OCI-LY1 (cell line): ENCODE data around the gene USP44.

Experiments
- H2AFZ ChIP-seq: fragments of 200-600 bp; sonication (generic), shearing (Covaris generic); 2 replicates; pipeline ENCODE4 v1.6.0; 2014; ENCODE audit warnings: antibody characterized with exemption, mild to moderate bottlenecking, low read length
- H3F3A ChIP-seq: fragments of 200-600 bp; sonication (generic), shearing (Covaris generic); 2 replicates; pipeline ENCODE4 v1.6.0; 2014; ENCODE audit warnings: mild to moderate bottlenecking, antibody characterized with exemption, low read length, moderate library complexity; ENCODE audit not compliant: insufficient read depth
- H3K27ac ChIP-seq: fragments of 200-600 bp; sonication (generic); 2 replicates; pipeline ENCODE4 v1.5.1; 2014; ENCODE audit warnings: low read length, mixed run types, mild to moderate bottlenecking, low read depth; ENCODE audit not compliant: poor library complexity, severe bottlenecking
- H3K27me3 ChIP-seq: fragments of 200-600 bp; sonication (generic); 2 replicates; pipeline ENCODE4 v1.6.0; 2014; ENCODE audit warnings: antibody characterized with exemption, mild to moderate bottlenecking, low read length, moderate library complexity; ENCODE audit not compliant: insufficient read depth
- H3K36me3 ChIP-seq: fragments of 200-600 bp; sonication (generic); 2 replicates; pipeline ENCODE4 v1.6.1; 2014; ENCODE audit warnings: mild to moderate bottlenecking, antibody characterized with exemption, low read length, moderate library complexity, mixed read lengths; ENCODE audit not compliant: insufficient read depth
- H3K4me1 ChIP-seq: fragments of 200-600 bp; sonication (generic); 2 replicates; pipeline ENCODE4 v1.5.1; 2014; ENCODE audit warnings: mild to moderate bottlenecking, low read length, moderate library complexity; ENCODE audit not compliant: insufficient read depth, severe bottlenecking
- H3K4me2 ChIP-seq: fragments of 200-600 bp; sonication (generic), shearing (Covaris generic); 2 replicates; pipeline ENCODE4 v1.6.1; 2014; ENCODE audit warnings: low read length
- H3K4me3 ChIP-seq: fragments of 200-600 bp; sonication (generic); 2 replicates; pipeline ENCODE4 v1.5.1; 2014; ENCODE audit warnings: low read length, low read depth, mild to moderate bottlenecking, mixed read lengths; ENCODE audit not compliant: poor library complexity, severe bottlenecking
- H3K79me2 ChIP-seq: fragments of 200-600 bp; shearing (Covaris generic); 2 replicates; pipeline ENCODE4 v1.6.1; 2016; ENCODE audit warnings: mixed run types, low read length, mixed read lengths; ENCODE audit not compliant: insufficient read depth
- H3K9ac ChIP-seq: fragments of 200-600 bp; sonication (generic), shearing (Covaris generic); 2 replicates; pipeline ENCODE4 v1.6.1; 2014; ENCODE audit warnings: mild to moderate bottlenecking, low read length, mixed read lengths
- H3K9me2 ChIP-seq: fragments of 200-600 bp; sonication (generic), shearing (Covaris generic); 2 replicates; pipeline ENCODE4 v1.6.1; 2014; ENCODE audit warnings: low read depth, mild to moderate bottlenecking, low read length, mixed read lengths
- H3K9me3 ChIP-seq: fragments of 200-600 bp; shearing (Covaris generic); 2 replicates; pipeline ENCODE4 v1.6.1; 2014; ENCODE audit warnings: low read length, mixed read lengths
- H4K20me1 ChIP-seq: fragments of 200-600 bp; sonication (generic), shearing (Covaris generic); 2 replicates; pipeline ENCODE4 v1.6.0; 2016; ENCODE audit warnings: mild to moderate bottlenecking, low read length; ENCODE audit not compliant: insufficient read depth
- CTCF ChIP-seq: fragments of 200-600 bp; sonication (generic), shearing (Covaris generic); IDR thresholded peaks from 2 replicates; pipeline ENCODE4 v1.5.1; 2017; ENCODE audit warnings: mild to moderate bottlenecking, antibody characterized with exemption, low read length, moderate library complexity, mixed read lengths
- EZH2 ChIP-seq: fragments of 200-600 bp; sonication (generic), shearing (Covaris generic); IDR thresholded peaks from 2 replicates; pipeline ENCODE4 v1.8.0; 2017; ENCODE audit warnings: borderline replicate concordance, mixed run types, mild to moderate bottlenecking, antibody characterized with exemption, low read length, moderate library complexity, mixed read lengths

Gene USP44

GRCh38 chr12:95499772-95500171 lies 51.5 kb downstream of the USP44 start:
- peaks cover 87% of the 10 kb centered on the region for H3K36me3 ChIP-seq
- H3K79me2 ChIP-seq: no peaks in the 10 kb centered on the region; the same call in 1 of the 2 replicates
- no peaks in the 10 kb centered on the region for H3K4me1 ChIP-seq
- H3K9ac ChIP-seq: no peak overlapping the region
- TF ChIP-seq CTCF: no peak
- TF ChIP-seq EZH2: no peak
- no peaks in the 10 kb centered on the region for H3K9me2 ChIP-seq
- H3K27me3 ChIP-seq: no peaks in the 10 kb centered on the region
- no peaks in the 10 kb centered on the region; the same call in 1 of the 2 replicates for H3F3A ChIP-seq
- H3K4me3 ChIP-seq: no peak overlapping the region
- no peaks in the 10 kb centered on the region for H4K20me1 ChIP-seq
- no peak overlapping the region for H3K4me2 ChIP-seq
- H2AFZ ChIP-seq: no peak overlapping the region
- H3K9me3 ChIP-seq: no peaks in the 10 kb centered on the region
- H3K27ac ChIP-seq: no peak overlapping the region

GRCh38 chr12:95498968-95499367 lies 52.3 kb downstream of the USP44 start:
- no peaks in the 10 kb centered on the region for H3K27me3 ChIP-seq
- no peak overlapping the region for H3K4me2 ChIP-seq
- no peaks in the 10 kb centered on the region for H3K9me2 ChIP-seq
- H3F3A ChIP-seq: no peaks in the 10 kb centered on the region; the same call in 1 of the 2 replicates
- no peaks in the 10 kb centered on the region for H4K20me1 ChIP-seq
- no peak overlapping the region for H3K27ac ChIP-seq
- TF ChIP-seq EZH2 (no peak), CTCF (no peak)
- no peak overlapping the region for H3K4me3 ChIP-seq
- H2AFZ ChIP-seq: no peak overlapping the region
- no peak overlapping the region for H3K9ac ChIP-seq
- no peaks in the 10 kb centered on the region for H3K4me1 ChIP-seq
- H3K79me2 ChIP-seq: no peaks in the 10 kb centered on the region; the same call in 1 of the 2 replicates
- peaks cover 87% of the 10 kb centered on the region for H3K36me3 ChIP-seq
- H3K9me3 ChIP-seq: no peaks in the 10 kb centered on the region

- Histone ChIP-seq H3K27ac (no peak overlapping the region), H3K9me2 (no peaks in the 10 kb centered on the region), H3F3A (no peaks in the 10 kb centered on the region), H2AFZ (no peak overlapping the region), H3K4me3 (no peak overlapping the region), H3K79me2 (no peaks in the 10 kb centered on the region; the same call in 1 of the 2 replicates), H3K36me3 (peaks cover 80% of the 10 kb centered on the region), H3K4me2 (no peak overlapping the region), H3K9me3 (no peaks in the 10 kb centered on the region), H3K4me1 (no peaks in the 10 kb centered on the region), H3K9ac (no peak overlapping the region), H4K20me1 (no peaks in the 10 kb centered on the region), H3K27me3 (no peaks in the 10 kb centered on the region)
- no peak for TF ChIP-seq CTCF
Measured at GRCh38 chr12:95497031-95497430, 54.2 kb downstream of the USP44 start.
